OCI-LY1 (cell line): ENCODE data around the gene UBR4.

ENCODE experiments used
- H2AFZ ChIP-seq: fragments of 200-600 bp; sonication (generic), shearing (Covaris generic); 2 replicates; pipeline ENCODE4 v1.6.0; 2014; ENCODE audit warnings: antibody characterized with exemption, mild to moderate bottlenecking, low read length
- H3F3A ChIP-seq: fragments of 200-600 bp; sonication (generic), shearing (Covaris generic); 2 replicates; pipeline ENCODE4 v1.6.0; 2014; ENCODE audit warnings: mild to moderate bottlenecking, antibody characterized with exemption, low read length, moderate library complexity; ENCODE audit not compliant: insufficient read depth
- H3K27ac ChIP-seq: fragments of 200-600 bp; sonication (generic); 2 replicates; pipeline ENCODE4 v1.5.1; 2014; ENCODE audit warnings: low read length, mixed run types, mild to moderate bottlenecking, low read depth; ENCODE audit not compliant: poor library complexity, severe bottlenecking
- H3K27me3 ChIP-seq: fragments of 200-600 bp; sonication (generic); 2 replicates; pipeline ENCODE4 v1.6.0; 2014; ENCODE audit warnings: antibody characterized with exemption, mild to moderate bottlenecking, low read length, moderate library complexity; ENCODE audit not compliant: insufficient read depth
- H3K36me3 ChIP-seq: fragments of 200-600 bp; sonication (generic); 2 replicates; pipeline ENCODE4 v1.6.1; 2014; ENCODE audit warnings: mild to moderate bottlenecking, antibody characterized with exemption, low read length, moderate library complexity, mixed read lengths; ENCODE audit not compliant: insufficient read depth
- H3K4me1 ChIP-seq: fragments of 200-600 bp; sonication (generic); 2 replicates; pipeline ENCODE4 v1.5.1; 2014; ENCODE audit warnings: mild to moderate bottlenecking, low read length, moderate library complexity; ENCODE audit not compliant: insufficient read depth, severe bottlenecking
- H3K4me2 ChIP-seq: fragments of 200-600 bp; sonication (generic), shearing (Covaris generic); 2 replicates; pipeline ENCODE4 v1.6.1; 2014; ENCODE audit warnings: low read length
- H3K4me3 ChIP-seq: fragments of 200-600 bp; sonication (generic); 2 replicates; pipeline ENCODE4 v1.5.1; 2014; ENCODE audit warnings: low read length, low read depth, mild to moderate bottlenecking, mixed read lengths; ENCODE audit not compliant: poor library complexity, severe bottlenecking
- H3K79me2 ChIP-seq: fragments of 200-600 bp; shearing (Covaris generic); 2 replicates; pipeline ENCODE4 v1.6.1; 2016; ENCODE audit warnings: mixed run types, low read length, mixed read lengths; ENCODE audit not compliant: insufficient read depth
- H3K9ac ChIP-seq: fragments of 200-600 bp; sonication (generic), shearing (Covaris generic); 2 replicates; pipeline ENCODE4 v1.6.1; 2014; ENCODE audit warnings: mild to moderate bottlenecking, low read length, mixed read lengths
- H3K9me2 ChIP-seq: fragments of 200-600 bp; sonication (generic), shearing (Covaris generic); 2 replicates; pipeline ENCODE4 v1.6.1; 2014; ENCODE audit warnings: low read depth, mild to moderate bottlenecking, low read length, mixed read lengths
- H3K9me3 ChIP-seq: fragments of 200-600 bp; shearing (Covaris generic); 2 replicates; pipeline ENCODE4 v1.6.1; 2014; ENCODE audit warnings: low read length, mixed read lengths
- H4K20me1 ChIP-seq: fragments of 200-600 bp; sonication (generic), shearing (Covaris generic); 2 replicates; pipeline ENCODE4 v1.6.0; 2016; ENCODE audit warnings: mild to moderate bottlenecking, low read length; ENCODE audit not compliant: insufficient read depth
- EZH2 ChIP-seq: fragments of 200-600 bp; sonication (generic), shearing (Covaris generic); IDR thresholded peaks from 2 replicates; pipeline ENCODE4 v1.8.0; 2017; ENCODE audit warnings: borderline replicate concordance, mixed run types, mild to moderate bottlenecking, antibody characterized with exemption, low read length, moderate library complexity, mixed read lengths
- TF ChIP-seq, protein P1 (sequence below): fragments of 200-600 bp; sonication (generic), shearing (Covaris generic); IDR thresholded peaks from 2 replicates; pipeline ENCODE4 v1.5.1; 2017; ENCODE audit warnings: mild to moderate bottlenecking, antibody characterized with exemption, low read length, moderate library complexity, mixed read lengths

UBR4 gene

DNA sequence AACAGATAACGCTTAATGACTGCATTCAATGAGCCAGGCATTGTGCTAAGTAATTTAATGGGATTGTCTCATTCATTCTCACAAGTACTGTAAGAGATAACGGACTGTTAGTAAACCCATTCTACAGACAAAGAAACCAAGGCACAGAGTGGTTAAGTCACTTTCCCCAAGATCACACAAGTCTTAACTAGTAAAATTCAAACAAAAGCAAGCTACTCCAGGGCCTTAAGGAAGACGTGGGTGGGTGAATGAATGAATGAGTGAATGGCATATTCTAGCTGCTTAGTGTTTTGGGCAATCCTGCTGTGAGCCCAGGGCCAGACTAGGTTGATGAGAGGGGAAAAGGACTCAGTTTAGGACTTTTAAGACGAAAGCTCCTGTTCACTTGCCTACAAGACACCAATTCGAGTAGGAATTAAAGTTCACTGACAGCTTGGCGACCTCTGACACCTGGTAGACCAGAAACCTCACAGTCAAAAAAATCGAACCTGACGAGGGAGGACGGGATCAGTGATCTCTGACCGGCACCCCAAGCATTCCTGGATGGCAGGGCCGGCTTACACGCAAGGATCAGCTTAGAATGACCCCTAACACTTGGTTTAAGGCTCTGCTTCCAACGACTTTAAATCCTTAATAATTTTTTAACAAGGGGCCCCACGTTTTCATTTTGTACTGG, 40.7 kb upstream of the UBR4 start:
- H3K9me3 ChIP-seq: no peaks in the 10 kb centered on the region
- H3K36me3 ChIP-seq: peaks cover 32% of the 10 kb centered on the region
- H3K4me3 ChIP-seq: peak overlapping the region; percentile 93
- H3K79me2 ChIP-seq: peaks cover 78% of the 10 kb centered on the region
- H3K4me2 ChIP-seq: peak overlapping the region; percentile 98
- TF ChIP-seq, protein P1, sequence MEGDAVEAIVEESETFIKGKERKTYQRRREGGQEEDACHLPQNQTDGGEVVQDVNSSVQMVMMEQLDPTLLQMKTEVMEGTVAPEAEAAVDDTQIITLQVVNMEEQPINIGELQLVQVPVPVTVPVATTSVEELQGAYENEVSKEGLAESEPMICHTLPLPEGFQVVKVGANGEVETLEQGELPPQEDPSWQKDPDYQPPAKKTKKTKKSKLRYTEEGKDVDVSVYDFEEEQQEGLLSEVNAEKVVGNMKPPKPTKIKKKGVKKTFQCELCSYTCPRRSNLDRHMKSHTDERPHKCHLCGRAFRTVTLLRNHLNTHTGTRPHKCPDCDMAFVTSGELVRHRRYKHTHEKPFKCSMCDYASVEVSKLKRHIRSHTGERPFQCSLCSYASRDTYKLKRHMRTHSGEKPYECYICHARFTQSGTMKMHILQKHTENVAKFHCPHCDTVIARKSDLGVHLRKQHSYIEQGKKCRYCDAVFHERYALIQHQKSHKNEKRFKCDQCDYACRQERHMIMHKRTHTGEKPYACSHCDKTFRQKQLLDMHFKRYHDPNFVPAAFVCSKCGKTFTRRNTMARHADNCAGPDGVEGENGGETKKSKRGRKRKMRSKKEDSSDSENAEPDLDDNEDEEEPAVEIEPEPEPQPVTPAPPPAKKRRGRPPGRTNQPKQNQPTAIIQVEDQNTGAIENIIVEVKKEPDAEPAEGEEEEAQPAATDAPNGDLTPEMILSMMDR: no peak
- TF ChIP-seq EZH2: no peak
- peak overlapping the region; percentile 81 for H3K9ac ChIP-seq
- no peaks in the 10 kb centered on the region for H4K20me1 ChIP-seq
- no peak overlapping the region; the same call in 1 of the 2 replicates for H2AFZ ChIP-seq
- H3K4me1 ChIP-seq: peaks cover 35% of the 10 kb centered on the region
- no peaks in the 10 kb centered on the region for H3F3A ChIP-seq
- H3K27ac ChIP-seq: peak overlapping the region; percentile 73
- H3K27me3 ChIP-seq: no peaks in the 10 kb centered on the region
- H3K9me2 ChIP-seq: no peaks in the 10 kb centered on the region

DNA sequence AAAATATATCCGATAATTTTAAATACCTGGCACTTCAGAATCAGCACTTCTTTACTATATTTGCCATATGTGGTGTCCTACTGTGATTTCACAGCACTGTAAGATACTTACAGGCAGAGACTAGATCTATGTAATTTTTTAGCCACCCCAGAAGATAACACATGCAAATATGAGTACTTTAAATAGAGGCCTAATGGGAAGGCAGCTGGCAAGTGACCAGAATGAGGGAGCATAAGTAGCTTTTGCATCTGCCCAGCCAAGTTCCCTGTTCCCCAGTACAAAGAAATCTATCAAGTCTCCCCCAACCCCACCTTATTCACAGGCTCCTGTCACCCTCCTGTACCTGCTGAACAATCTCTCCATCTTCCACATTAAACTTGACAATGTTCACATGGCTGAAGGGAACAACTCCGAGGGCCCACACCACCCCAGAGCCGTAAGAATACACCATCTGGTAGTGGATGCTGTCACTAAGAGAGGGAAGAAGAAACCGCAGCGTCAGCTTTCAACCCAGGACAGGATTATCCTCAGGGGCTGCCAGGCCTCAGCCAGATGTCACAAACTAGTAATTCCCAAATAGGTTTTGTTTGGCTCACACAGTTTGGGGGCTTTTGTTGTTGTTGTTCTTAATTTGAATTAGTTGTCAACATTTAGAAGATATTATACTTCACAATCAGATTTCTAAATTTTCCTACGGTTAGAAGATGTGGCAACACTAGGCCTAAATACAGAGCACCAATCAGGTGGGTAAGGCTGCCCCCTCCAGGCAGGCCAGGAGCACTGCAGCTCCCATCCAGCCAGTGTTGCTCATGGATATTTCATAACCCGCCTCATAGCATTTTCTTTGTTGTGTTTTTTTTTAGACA, 30.8 kb upstream of the UBR4 start:
- H4K20me1 ChIP-seq: no peaks in the 10 kb centered on the region
- no peaks in the 10 kb centered on the region for H3K9me3 ChIP-seq
- H3K4me3 ChIP-seq: no peak overlapping the region
- H3K27ac ChIP-seq: no peak overlapping the region
- H3K27me3 ChIP-seq: no peaks in the 10 kb centered on the region
- no peaks in the 10 kb centered on the region for H3K79me2 ChIP-seq
- H3F3A ChIP-seq: no peaks in the 10 kb centered on the region
- no peak overlapping the region for H3K4me2 ChIP-seq
- H3K9ac ChIP-seq: no peak overlapping the region
- no peaks in the 10 kb centered on the region for H3K4me1 ChIP-seq
- TF ChIP-seq, protein P1: peak; percentile 85
- TF ChIP-seq EZH2: no peak
- no peaks in the 10 kb centered on the region for H3K9me2 ChIP-seq
- peaks cover 86% of the 10 kb centered on the region for H3K36me3 ChIP-seq
- no peak overlapping the region for H2AFZ ChIP-seq

DNA sequence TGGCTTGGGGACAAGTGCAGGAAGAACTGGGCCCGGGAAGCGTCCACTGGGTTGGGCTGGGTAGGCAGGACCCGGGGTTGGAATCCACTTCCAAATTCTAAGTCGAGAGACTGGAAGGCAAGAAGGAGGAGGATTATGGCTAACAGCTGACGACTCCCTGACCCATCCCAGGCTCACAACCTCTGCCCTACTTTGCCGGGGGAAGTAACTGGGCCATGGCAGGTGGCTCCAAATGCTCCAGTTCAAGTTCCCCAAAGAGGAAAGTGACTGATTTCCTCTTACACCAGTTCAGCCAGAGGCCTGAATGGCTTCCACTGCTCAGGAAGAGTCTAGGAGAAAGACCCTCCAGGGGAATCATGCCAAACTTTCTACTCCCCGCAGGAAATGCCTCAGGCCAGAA, 29.8 kb upstream of the UBR4 start:
- Histone ChIP-seq H3K36me3 (peaks cover 90% of the 10 kb centered on the region), H3K9me2 (no peaks in the 10 kb centered on the region), H3F3A (no peaks in the 10 kb centered on the region), H3K79me2 (no peaks in the 10 kb centered on the region), H3K4me2 (no peak overlapping the region), H2AFZ (no peak overlapping the region), H3K4me1 (no peaks in the 10 kb centered on the region), H3K4me3 (no peak overlapping the region), H3K9ac (no peak overlapping the region), H3K9me3 (no peaks in the 10 kb centered on the region), H4K20me1 (no peaks in the 10 kb centered on the region), H3K27me3 (no peaks in the 10 kb centered on the region), H3K27ac (no peak overlapping the region)
- TF ChIP-seq, protein P1: no peak
- no peak for TF ChIP-seq EZH2
